Heart right ventricle (tissue), 16 donors: ENCODE data around the gene ENOX1. TPM values are rescaled to one million over a fixed set of nuclear protein-coding genes. Genes with fewer than 3 reads are reported as not detected.

Experiments used
- ATAC-seq, 8 donors: fragments of 200-7000 bp; cut with Tn5 transposase; one replicate each; pipeline ENCODE4 v1.9.1; 2020; ENCODE audit warnings: mild to moderate bottlenecking in 8 of 8, moderate library complexity in 8 of 8, moderate number of reproducible peaks in 1 of 8
- DNase-seq, 2 donors: peaks; one replicate each; pipeline ENCODE4 v3.0.0-alpha.2; 2020
- H3K27ac ChIP-seq, 10 donors: fragments of 200-600 bp; sonication (generic) in 2 of 10; one replicate each; pipeline versions ENCODE4 v1.5.0 to v1.8.0; 2020 to 2022; ENCODE audit warnings: mild to moderate bottlenecking in 3 of 10
- H3K27me3 ChIP-seq, 7 donors: fragments of 200-600 bp; one replicate each; pipeline ENCODE4 v1.8.0; 2021 to 2022; ENCODE audit warnings: mild to moderate bottlenecking in 2 of 7
- H3K36me3 ChIP-seq, 9 donors: fragments of 200-600 bp; sonication (generic) in 1 of 9; one replicate each; pipeline versions ENCODE4 v1.5.0 to v1.8.0; 2020 to 2022; ENCODE audit warnings: mild to moderate bottlenecking in 2 of 9
- H3K4me1 ChIP-seq, 9 donors: fragments of 200-600 bp; sonication (generic) in 1 of 9; one replicate each; pipeline versions ENCODE4 v1.5.0 to v1.8.0; 2020 to 2022; ENCODE audit warnings: mild to moderate bottlenecking in 4 of 9
- H3K4me3 ChIP-seq, 10 donors: fragments of 200-600 bp; sonication (generic) in 2 of 10; one replicate each; pipeline versions ENCODE4 v1.5.0 to v1.8.0; 2020 to 2022; ENCODE audit warnings: mild to moderate bottlenecking in 7 of 10, moderate library complexity in 2 of 10
- H3K9me3 ChIP-seq, 11 donors: fragments of 200-600 bp in 10 of 11; sonication (generic) in 2 of 11; one replicate each; pipeline versions ENCODE4 v1.5.0 to v1.8.0; 2013 to 2022; ENCODE audit warnings: mild to moderate bottlenecking in 2 of 11, control low read depth in 1 of 11, moderate library complexity in 1 of 11
- WGBS, 2 donors: extraction: QIAGEN DNeasy Blood & Tissue Kit; methylation state at CpG; one replicate each; pipeline ENCODE4 v1.1.7; 2013; ENCODE audit warnings: inconsistent platforms in 1 of 2; 5-methylcytosine and 5-hydroxymethylcytosine counted together
- intact Hi-C, 10 donors: fragments of 100-400 bp; cut with DNase I; formaldehyde crosslinking; loops; one replicate each; pipeline versions ENCODE4 v1.11.1 to v1.14.2; 2022
- polyA plus RNA-seq, 2 donors: library from polyadenylated mRNA; stranded (reverse); fragments of 200-250 nt; gene quantifications; one replicate each; pipeline ENCODE4 v1.2.3, GENCODE V29; 2013
- total RNA-seq, 10 donors: library from RNA; stranded (reverse); fragmentation: NEBNext Ultra II Directional in 3 of 10; extraction: Animal tissue kit (Norgen Biotek cat#: 25700) in 3 of 10; gene quantifications; one replicate each; pipeline versions ENCODE4 v1.2.1 to v1.2.4, GENCODE V29; 2021 to 2023
- TF ChIP-seq, protein P1 (sequence below), 9 donors: fragments of 200-600 bp; sonication (generic) in 2 of 9; IDR thresholded peaks; one replicate each; pipeline versions ENCODE4 v1.5.0 to v1.8.0; 2021 to 2022; ENCODE audit warnings: antibody characterized with exemption in 9 of 9, mild to moderate bottlenecking in 5 of 9, moderate library complexity in 1 of 9
- donor health status: Arrhythmogenic right ventricular cardiomyopathy.
- donor health status: ischemic (EF 13 %, LVEDD 7.1; RV severe dilation, severe dysfunction).
- donor health status: healthy with polysubstance abuse.
- donor health status: DM: no; HTN: yes; CAD: no.
- donor health status: DM: no; HTN: no; CAD: no.
- donor health status: ischemic (EF 25% LVEDD 6.9; RV normal size, moderate dysfunction).
- donor health status: ischemic (EF 25% LVEDD 5.7; RV mildly dilated, moderate dysfunction).
- donor health status: healthy.
- donor health status: DM: yes; HTN: yes; CAD: no.
- donor health status: Ischemic cardiomyopathy.
- donor health status: ischemic (EF 35%, LVEDD 5.7; RV mildly dilated, moderate dysfunction).
- donor health status: nonischemic (EF 11% LVEDD 7.7; RV severe dilation, severe dysfunction).
- donor health status: DM: yes; HTN: yes; CAD: no.
- donor health status: PGD.
- donor health status: ischemic (EF 29% LVEDD 5.4; RV normal size, mild dysfunction).
- donor health status: nonischemic (EF 23%, LVEDD 6.1; RV moderate dilation, normal function).

Gene ENOX1
- total and polyA plus RNA-seq, 12 donors: 2.0 to 10.4 (median 7.1) TPM

DNA sequence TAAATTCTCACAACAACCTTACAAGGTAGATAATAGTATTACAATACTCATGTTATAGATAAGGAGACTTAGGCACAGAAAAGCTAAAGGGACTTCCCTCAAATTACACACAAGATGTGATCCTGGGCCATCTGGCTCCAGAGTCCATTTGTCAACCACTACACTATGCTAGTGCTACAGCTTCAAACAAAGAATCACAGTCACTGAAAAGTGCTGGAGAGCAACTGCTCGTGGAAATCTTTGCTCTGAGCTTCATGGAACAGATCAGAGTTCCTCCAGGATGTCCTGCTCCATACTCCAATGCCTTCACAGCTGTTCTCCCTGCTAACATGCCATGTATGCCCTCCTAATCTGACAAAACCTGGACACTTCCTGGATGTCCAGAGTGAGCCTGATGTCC, 271.2 kb downstream of the ENOX1 start:
- intact Hi-C loops: no loop called here

DNA sequence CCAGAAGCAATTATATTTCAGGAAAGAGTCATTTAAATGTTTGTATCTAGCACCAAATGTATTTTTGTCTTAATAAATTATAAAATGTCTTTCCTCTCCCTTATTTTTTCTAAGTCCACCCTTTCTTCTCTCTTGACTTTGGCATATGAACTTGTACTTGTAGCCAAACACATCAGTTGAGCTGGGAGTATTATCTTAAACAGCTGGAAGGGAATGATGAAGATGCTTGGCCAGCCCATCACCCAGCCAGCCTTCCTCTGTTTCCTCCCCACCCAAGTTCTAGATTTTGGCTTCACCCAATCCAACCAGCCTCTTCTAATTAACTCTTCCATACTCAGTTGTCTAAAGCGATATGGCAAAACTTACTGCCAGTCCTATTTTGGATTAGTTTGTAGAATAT, 272.5 kb downstream of the ENOX1 start:
- ATAC-seq: peak in 1 of 8 donors; percentile 50
- Histone ChIP-seq H3K4me3 (no peak overlapping the region), H3K36me3 (no peaks in the 10 kb centered on the region), H3K27me3 (no peaks in the 10 kb centered on the region), H3K9me3 (no peaks in the 10 kb centered on the region), H3K4me1 (peaks cover 0 to 50% (median 28%) of the 10 kb centered on the region in 9 donors), H3K27ac (no peak overlapping the region)
- 92 to 93% methylated on average over 1 of the region's 1 CpG for WGBS, 2 donors
- intact Hi-C loops: no loop called here
- TF ChIP-seq, protein P1, sequence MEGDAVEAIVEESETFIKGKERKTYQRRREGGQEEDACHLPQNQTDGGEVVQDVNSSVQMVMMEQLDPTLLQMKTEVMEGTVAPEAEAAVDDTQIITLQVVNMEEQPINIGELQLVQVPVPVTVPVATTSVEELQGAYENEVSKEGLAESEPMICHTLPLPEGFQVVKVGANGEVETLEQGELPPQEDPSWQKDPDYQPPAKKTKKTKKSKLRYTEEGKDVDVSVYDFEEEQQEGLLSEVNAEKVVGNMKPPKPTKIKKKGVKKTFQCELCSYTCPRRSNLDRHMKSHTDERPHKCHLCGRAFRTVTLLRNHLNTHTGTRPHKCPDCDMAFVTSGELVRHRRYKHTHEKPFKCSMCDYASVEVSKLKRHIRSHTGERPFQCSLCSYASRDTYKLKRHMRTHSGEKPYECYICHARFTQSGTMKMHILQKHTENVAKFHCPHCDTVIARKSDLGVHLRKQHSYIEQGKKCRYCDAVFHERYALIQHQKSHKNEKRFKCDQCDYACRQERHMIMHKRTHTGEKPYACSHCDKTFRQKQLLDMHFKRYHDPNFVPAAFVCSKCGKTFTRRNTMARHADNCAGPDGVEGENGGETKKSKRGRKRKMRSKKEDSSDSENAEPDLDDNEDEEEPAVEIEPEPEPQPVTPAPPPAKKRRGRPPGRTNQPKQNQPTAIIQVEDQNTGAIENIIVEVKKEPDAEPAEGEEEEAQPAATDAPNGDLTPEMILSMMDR (IDR thresholded peaks at IDR 0.05): no peak
- no peak for DNase-seq

More for the DNA sequence above, 271.2 kb downstream of the ENOX1 start:
- Histone ChIP-seq H3K27me3 (no peaks in the 10 kb centered on the region), H3K36me3 (no peaks in the 10 kb centered on the region), H3K4me3 (no peak overlapping the region), H3K9me3 (no peaks in the 10 kb centered on the region), H3K27ac (peak overlapping the region in 3 of 10 donors; percentile 23 to 48 (median 46)), H3K4me1 (peaks cover 0 to 38% (median 24%) of the 10 kb centered on the region in 9 donors)
- TF ChIP-seq, protein P1 (IDR thresholded peaks at IDR 0.05): no peak
- DNase-seq: no peak
- WGBS, 2 donors: 54 to 59% methylated on average over 1 of the region's 1 CpG
- ATAC-seq: peak in 4 of 8 donors; percentile 13 to 42 (median 31)

DNA sequence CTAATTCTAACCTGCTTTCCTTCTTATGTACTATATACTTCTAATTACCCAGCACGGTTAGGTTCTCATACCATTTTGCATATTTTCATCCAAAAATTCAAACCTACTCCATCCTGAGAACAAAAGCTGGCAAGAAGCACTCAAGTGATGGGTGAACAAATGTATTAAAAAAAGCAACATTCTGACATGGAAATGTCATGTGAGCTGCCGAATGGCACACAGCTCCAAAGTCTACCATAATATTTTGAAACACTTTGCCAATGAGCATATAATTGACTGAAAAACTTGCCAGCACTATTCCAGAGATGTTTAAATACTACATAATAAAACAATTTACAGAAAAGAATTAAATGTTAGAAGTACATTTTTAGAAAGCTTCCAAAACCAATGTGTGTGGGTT, 274.6 kb downstream of the ENOX1 start:
- no peaks in the 10 kb centered on the region for H3K27me3 ChIP-seq
- H3K27ac ChIP-seq: no peak overlapping the region
- no peak for DNase-seq
- no peak overlapping the region for H3K4me3 ChIP-seq
- TF ChIP-seq, protein P1 (IDR thresholded peaks at IDR 0.05): no peak
- no peaks in the 10 kb centered on the region for H3K36me3 ChIP-seq
- 80 to 86% methylated on average over 2 of the region's 2 CpGs for WGBS, 2 donors
- intact Hi-C loops: no loop called here
- peaks cover 0 to 52% (median 28%) of the 10 kb centered on the region in 9 donors for H3K4me1 ChIP-seq
- no peak for ATAC-seq
- H3K9me3 ChIP-seq: no peaks in the 10 kb centered on the region

DNA sequence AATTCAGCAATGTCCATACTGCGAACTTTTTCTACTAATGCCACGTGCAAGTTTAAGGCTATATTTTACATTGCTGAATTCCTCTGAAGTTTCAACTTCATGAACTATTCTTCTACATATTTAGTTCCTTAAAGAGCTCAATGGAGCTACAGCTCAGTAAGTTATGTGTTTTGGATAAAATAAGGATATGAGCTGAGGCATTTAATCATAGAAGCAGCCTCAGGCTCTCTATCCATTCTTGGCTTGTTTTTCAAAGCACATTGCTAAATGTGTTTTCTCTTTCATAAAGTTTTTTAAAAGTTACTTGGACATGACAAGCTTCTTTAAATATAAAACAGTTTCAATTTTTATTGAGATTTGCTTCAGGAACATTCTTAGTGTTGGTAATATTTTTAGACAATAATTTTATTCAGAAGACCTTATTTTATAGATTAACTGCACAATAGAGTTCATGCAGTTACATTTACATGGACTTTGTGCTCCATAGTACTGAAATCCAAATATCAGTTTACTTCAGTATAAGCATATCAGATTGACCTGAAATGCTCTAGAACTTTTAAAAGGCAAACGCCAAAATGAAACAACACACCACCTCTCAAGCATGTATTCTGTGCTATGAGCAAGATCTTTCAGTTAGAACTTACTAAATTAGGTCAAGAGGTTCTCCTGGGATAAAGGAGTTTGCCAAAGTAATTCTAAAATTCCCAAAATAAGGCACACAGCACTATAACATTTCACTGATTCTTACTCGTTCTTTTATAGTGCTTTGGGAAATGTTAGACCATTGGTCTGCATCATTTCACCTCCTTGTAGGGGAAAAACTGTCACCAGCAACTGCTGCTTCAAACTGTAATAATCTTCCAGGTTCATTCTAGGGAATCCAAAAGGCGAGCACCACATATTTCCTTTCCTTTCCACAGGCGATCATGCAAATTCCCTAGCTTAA, 275.5 kb downstream of the ENOX1 start:
- H3K4me1 ChIP-seq: peaks cover 0 to 44% (median 21%) of the 10 kb centered on the region in 9 donors
- peak overlapping the region in 2 of 10 donors; percentile 8 to 9 for H3K27ac ChIP-seq

More for the DNA sequence above, 275.5 kb downstream of the ENOX1 start:
- no peak for DNase-seq
- intact Hi-C loops: no loop called here
- TF ChIP-seq, protein P1 (IDR thresholded peaks at IDR 0.05): no peak
- Histone ChIP-seq H3K4me3 (no peak overlapping the region), H3K27me3 (no peaks in the 10 kb centered on the region), H3K36me3 (no peaks in the 10 kb centered on the region), H3K9me3 (no peaks in the 10 kb centered on the region)
- peak in 4 of 8 donors; percentile 30 to 43 (median 38) for ATAC-seq
- 68 to 73% methylated on average over 6 of the region's 6 CpGs for WGBS, 2 donors
